Muscle layer of duodenum (tissue), 2 donors: ENCODE results near the gene PEX11B.

Source experiments
- H3K27ac ChIP-seq: one replicate; pipeline ENCODE4 v1.7.0; 2013; ENCODE audit warnings: mild to moderate bottlenecking, low read length
- H3K27me3 ChIP-seq: one replicate; pipeline ENCODE4 v1.7.0; 2013; ENCODE audit warnings: low read depth, mild to moderate bottlenecking, control low read depth, low read length
- H3K36me3 ChIP-seq, 2 donors: one replicate each; pipeline ENCODE4 v1.7.0; 2013; ENCODE audit warnings: low read length in 2 of 2, control low read depth in 1 of 2, mild to moderate bottlenecking in 1 of 2; ENCODE audit not compliant: insufficient read depth in 2 of 2, control insufficient read depth in 1 of 2
- H3K4me1 ChIP-seq, 2 donors: one replicate each; pipeline ENCODE4 v1.7.0; 2013; ENCODE audit warnings: low read length in 2 of 2, mild to moderate bottlenecking in 2 of 2, control low read depth in 1 of 2, moderate library complexity in 1 of 2; ENCODE audit not compliant: insufficient read depth in 2 of 2, control insufficient read depth in 1 of 2
- H3K4me3 ChIP-seq, 2 donors: one replicate each; pipeline ENCODE4 v1.7.0; 2013; ENCODE audit warnings: low read length in 2 of 2, low read depth in 1 of 2, mild to moderate bottlenecking in 1 of 2
- H3K9me3 ChIP-seq, 2 donors: one replicate each; pipeline ENCODE4 v1.7.0; 2013; ENCODE audit warnings: low read length in 2 of 2, control low read depth in 1 of 2, mild to moderate bottlenecking in 1 of 2; ENCODE audit not compliant: control insufficient read depth in 1 of 2
- donor health status: healthy.

PEX11B gene

DNA sequence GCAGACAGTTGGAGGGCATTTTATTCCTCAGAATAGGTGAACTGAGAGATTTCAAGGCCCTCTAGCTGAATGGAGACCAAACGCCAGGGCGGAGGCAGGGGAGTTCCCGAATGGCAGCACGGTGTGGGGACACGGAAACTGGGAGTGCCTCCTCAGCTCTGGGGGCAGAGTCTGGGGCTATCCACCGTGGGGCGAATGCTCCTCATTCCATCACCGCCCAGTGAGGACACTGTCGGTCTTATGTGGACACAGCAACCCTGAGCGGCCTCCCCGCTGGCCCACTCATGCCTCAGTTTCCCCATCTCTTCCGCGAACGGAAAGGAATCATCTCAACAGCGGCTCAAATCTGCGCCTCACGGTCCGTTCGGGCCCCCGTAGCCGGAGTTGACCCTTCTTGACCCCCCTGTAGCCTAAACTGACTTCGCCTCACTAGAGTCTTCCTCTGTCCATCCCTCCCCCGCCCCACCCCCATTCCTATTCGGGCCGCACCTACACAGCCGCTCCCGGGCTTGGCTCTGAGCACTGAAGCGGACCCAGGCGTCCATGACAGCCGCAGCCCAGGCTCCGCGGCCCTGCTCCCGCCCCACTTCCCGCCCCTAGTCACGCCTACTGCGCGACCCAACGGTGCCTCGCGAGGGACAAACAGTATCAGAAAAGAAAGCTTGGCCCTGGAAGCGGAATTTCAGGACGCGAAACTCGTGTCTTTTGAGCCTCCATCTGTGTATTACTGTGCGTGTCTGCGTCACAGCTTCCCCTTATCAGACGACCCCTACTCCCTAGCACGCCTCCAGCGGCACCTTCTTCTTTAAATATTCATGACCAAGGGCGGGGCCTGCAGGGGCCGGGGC lies at the start of gene PEX11B:
Gene PEX11B, minus strand, starts transcription at position 574 of the 848 bp plus-strand sequence. Its CDS starts 29 bp downstream, at position 545.
- H3K36me3 ChIP-seq: peaks cover 15 to 22% of the 10 kb centered on the region in 2 donors
- H3K9me3 ChIP-seq: no peaks in the 10 kb centered on the region
- peaks cover 6 to 25% of the 10 kb centered on the region in 2 donors for H3K4me1 ChIP-seq
- peak within 1 kb of the TSS; percentile 92 for H3K27ac ChIP-seq
- peak within 1 kb of the TSS; percentile 95 to 98 for H3K4me3 ChIP-seq
- no peaks in the 10 kb centered on the region for H3K27me3 ChIP-seq

DNA sequence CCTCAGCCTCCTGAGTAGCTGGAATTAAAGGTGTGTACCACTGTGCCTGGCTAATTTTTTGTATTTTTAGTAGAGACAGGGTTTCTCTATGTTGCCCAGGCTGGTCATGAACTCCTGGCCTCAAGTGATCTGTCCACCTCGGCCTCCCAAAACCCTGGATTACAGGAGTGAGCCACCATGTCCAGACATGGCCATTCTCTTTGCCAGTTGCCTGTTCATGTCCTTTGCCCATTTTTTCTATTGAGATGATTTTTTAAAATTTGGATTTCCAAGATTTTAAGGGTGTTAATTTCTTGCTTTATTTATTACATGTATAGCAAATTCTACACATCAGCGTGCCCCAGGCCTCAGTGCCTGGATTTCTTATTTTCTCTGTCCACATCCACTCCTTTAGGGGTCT lies 48.8 kb upstream of the PEX11B start:
- peaks cover 0 to 5% of the 10 kb centered on the region in 2 donors for H3K9me3 ChIP-seq
- no peaks in the 10 kb centered on the region for H3K27me3 ChIP-seq
- H3K4me3 ChIP-seq: no peak overlapping the region
- H3K4me1 ChIP-seq: peaks cover 15 to 23% of the 10 kb centered on the region in 2 donors
- no peak overlapping the region for H3K27ac ChIP-seq
- no peaks in the 10 kb centered on the region for H3K36me3 ChIP-seq

GRCh38 chr1:145965119-145965744 lies 46.7 kb upstream of the PEX11B start:
- Histone ChIP-seq H3K27ac (peak overlapping the region; percentile 94), H3K4me3 (peak overlapping the region; percentile 64 to 92), H3K36me3 (no peaks in the 10 kb centered on the region), H3K4me1 (peaks cover 15 to 32% of the 10 kb centered on the region in 2 donors), H3K27me3 (peaks cover 4% of the 10 kb centered on the region), H3K9me3 (peaks cover 0 to 5% of the 10 kb centered on the region in 2 donors)

- H3K9me3 ChIP-seq: peaks cover 0 to 5% of the 10 kb centered on the region in 2 donors
- H3K27ac ChIP-seq: peak within 1 kb of the TSS; percentile 94
- peak within 1 kb of the TSS; percentile 64 to 92 for H3K4me3 ChIP-seq
- H3K36me3 ChIP-seq: no peaks in the 10 kb centered on the region
- peaks cover 19 to 38% of the 10 kb centered on the region in 2 donors for H3K4me1 ChIP-seq
- H3K27me3 ChIP-seq: peaks cover 4% of the 10 kb centered on the region
These were observed 46.0 kb upstream of the PEX11B start, which contains the start of the genes ANKRD34A and POLR3GL for GRCh38 chr1:145964328-145965118. TSS of gene ANKRD34A (minus strand) at chr1:145964575. CDS start at chr1:145961759, 2,816 bp downstream. TSS of gene POLR3GL (plus strand) at chr1:145964690. CDS start at chr1:145974866, 10,176 bp downstream.

- Histone ChIP-seq H3K27ac (peak overlapping the region; percentile 94), H3K4me3 (peak overlapping the region; percentile 80 to 92), H3K9me3 (peaks cover 0 to 5% of the 10 kb centered on the region in 2 donors), H3K36me3 (no peaks in the 10 kb centered on the region), H3K27me3 (peaks cover 4% of the 10 kb centered on the region), H3K4me1 (peaks cover 19 to 49% of the 10 kb centered on the region in 2 donors)
These were observed 44.9 kb upstream of the PEX11B start for GRCh38 chr1:145963265-145964019.

GRCh38 chr1:145962157-145963102 lies 43.9 kb upstream of the PEX11B start:
- H3K9me3 ChIP-seq: peaks cover 0 to 2% of the 10 kb centered on the region in 2 donors
- H3K4me1 ChIP-seq: peaks cover 23 to 53% of the 10 kb centered on the region in 2 donors
- peak overlapping the region; percentile 94 for H3K27ac ChIP-seq

DNA sequence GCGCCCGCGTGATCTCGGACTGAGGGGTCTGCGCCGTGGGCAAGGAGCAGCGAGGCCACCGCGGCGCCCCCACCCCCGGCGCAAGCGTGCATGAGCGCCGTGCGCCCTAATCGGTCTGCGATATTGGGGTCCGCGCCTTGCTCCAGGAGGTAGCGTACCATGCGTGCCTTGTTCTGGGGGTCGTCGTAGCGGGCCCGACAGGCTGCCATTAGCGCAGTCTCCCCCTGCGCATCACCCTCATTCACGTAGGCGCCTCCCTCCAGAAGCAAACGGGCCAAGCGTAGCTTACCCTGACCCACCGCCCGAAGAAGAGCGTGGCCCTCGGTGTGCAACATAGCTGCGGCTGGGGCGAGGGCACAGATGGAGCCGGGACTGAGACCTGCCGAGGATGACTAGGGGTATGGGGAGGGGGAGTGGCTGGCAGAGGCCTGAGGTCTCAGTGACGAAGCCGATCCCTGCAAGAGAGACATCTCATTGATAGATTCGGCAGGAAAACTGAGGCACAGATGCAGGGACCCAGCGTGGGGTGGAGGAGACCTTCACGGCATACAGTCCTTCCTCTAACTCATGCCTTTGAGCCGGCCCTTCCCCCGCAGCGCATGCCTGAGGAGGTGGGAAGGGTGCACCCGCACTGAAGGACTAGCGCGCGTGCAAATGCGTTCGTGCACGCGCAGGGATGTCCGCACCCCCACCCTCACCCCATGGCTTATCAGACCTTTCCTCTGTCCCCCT lies 43.1 kb upstream of the PEX11B start:
- Histone ChIP-seq H3K36me3 (no peaks in the 10 kb centered on the region), H3K4me3 (peak overlapping the region; percentile 80 to 81), H3K4me1 (peaks cover 23 to 53% of the 10 kb centered on the region in 2 donors), H3K9me3 (no peaks in the 10 kb centered on the region), H3K27ac (peak overlapping the region; percentile 63), H3K27me3 (peaks cover 4% of the 10 kb centered on the region)

More at GRCh38 chr1:145962157-145963102, 43.9 kb upstream of the PEX11B start:
- Histone ChIP-seq H3K4me3 (peak overlapping the region; percentile 80 to 81), H3K36me3 (no peaks in the 10 kb centered on the region), H3K27me3 (peaks cover 4% of the 10 kb centered on the region)

DNA sequence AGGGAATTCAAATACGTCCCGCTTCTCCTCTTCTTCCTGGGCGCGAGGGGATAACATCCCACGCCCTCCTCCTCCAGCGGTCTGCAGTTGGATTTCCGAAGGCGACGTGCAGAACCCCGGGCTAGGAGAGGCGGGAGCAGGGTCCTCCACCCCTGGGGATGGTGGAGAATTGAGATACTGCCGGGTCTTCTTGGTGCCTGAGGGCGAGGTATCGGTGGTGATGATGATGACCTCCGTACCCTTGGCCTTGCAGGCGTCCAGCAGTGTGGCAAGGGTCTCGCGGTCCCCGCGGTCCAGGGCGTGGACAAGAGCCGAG lies 42.5 kb upstream of the PEX11B start:
- peak overlapping the region; percentile 80 to 81 for H3K4me3 ChIP-seq
- H3K27me3 ChIP-seq: peaks cover 4% of the 10 kb centered on the region
- peak overlapping the region; percentile 81 for H3K27ac ChIP-seq
- H3K4me1 ChIP-seq: peaks cover 25 to 57% of the 10 kb centered on the region in 2 donors
- no peaks in the 10 kb centered on the region for H3K36me3 ChIP-seq
- no peaks in the 10 kb centered on the region for H3K9me3 ChIP-seq

DNA sequence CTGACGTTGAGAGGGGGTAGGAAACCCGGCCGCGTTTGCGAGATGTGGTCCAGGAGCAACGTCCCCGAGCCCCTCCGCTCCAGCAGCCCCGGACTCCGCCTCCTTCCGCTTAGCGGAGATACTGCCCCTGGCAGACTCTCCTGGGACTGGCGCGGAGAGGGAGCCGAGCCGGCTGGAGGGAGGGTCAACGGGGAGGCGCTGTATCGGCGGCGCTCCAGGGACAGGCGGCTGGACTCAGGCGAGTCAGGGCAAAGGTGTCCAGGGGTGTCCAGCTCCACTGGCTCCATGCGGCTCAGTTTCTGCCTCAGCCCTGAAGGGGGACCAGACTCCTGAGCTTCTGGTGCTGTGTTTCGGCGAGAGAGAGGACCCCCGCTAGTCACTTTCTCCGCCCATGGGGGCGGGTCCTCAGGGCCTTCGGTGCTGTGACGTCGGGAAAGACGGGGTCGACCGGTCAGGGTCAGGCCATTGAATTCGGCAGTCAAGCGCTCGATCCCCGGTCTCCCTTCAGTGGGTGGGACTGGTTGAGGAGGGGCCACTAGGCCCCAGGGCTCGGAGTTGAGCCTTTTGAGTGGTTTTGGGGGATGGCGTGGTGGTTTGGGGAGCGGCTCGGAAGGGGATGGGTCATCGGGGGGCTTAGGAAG lies 42.1 kb upstream of the PEX11B start:
- peak overlapping the region; percentile 80 to 81 for H3K4me3 ChIP-seq
- H3K4me1 ChIP-seq: peaks cover 30 to 62% of the 10 kb centered on the region in 2 donors
- H3K27ac ChIP-seq: peak overlapping the region; percentile 81
- H3K36me3 ChIP-seq: no peaks in the 10 kb centered on the region
- H3K9me3 ChIP-seq: no peaks in the 10 kb centered on the region
- H3K27me3 ChIP-seq: peaks cover 4% of the 10 kb centered on the region
